ENCODE measurements around the gene KHDC4. TPM values are rescaled to one million over a fixed set of nuclear protein-coding genes. Genes with fewer than 3 reads are reported as not detected.

KHDC4 gene
- polyA plus RNA-seq, 1 of the 3 experiments (the other 2 are of a cell fraction), result 43.1 TPM

DNA sequence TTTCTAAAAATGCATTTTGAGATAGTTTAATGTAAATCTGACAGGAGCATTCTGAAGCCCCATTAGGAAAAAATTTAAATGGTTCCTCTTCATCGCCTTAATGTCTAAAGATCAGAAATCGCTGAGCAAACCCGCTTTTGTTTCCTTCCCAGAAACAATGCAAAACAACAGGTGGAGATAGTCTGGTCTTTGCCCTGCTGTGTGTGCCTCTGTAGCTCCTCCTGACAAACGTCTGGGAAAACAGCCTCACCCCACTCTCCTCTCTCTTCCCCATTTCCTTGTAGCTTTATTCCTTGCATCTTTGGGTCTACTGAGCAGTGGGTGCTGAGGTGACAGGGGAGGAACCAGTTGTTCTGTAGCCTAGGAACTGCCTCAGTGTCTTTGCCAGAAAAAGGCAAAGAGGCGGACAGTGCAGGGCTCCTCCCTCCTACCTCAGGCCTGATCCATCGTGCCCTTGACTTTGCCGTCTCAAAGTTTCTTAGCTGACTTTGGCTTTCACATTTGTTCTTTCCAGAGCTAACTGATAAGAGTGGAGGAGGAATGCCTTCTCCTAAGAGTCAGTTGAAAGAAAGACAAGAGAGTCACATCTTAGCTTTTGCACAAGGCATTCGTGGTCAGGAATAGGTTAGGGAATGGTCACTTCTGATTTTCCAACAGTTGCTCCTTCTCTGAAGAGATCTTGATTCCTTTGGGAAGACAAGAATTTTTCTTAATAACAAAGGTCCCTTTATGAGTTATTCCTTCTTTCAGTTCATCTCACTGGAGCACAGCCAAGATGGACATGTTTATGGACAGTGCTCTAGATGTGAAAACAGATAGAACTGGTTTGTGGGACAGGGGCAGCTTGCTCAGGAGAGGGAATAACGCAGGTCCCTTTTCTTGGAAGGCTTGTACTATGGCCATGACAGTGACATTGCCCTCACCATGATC, 49.9 kb downstream of the KHDC4 start:
- Histone ChIP-seq H3K9me3 (no peaks in the 10 kb centered on the region), H3K9ac (no peak overlapping the region), H3K9me2 (no peaks in the 10 kb centered on the region), H3K36me3 (replicated peaks in 1 of 2; ENCODE audit: control insufficient read depth in 1 of 2, insufficient read depth in 2 of 2, low read length in 1 of 2) (peaks cover 12 to 22% of the 10 kb centered on the region in 2 experiments), H3K79me2 (ENCODE audit: insufficient read depth) (no peaks in the 10 kb centered on the region), H3K4me1 (ENCODE audit: control insufficient read depth in 1 of 2, insufficient read depth in 2 of 2, low read depth in 1 of 2, low read length in 1 of 2) (peaks cover 0 to 21% of the 10 kb centered on the region in 2 experiments; a peak in 2 of 4 replicates), H3K4me2 (peak overlapping the region; percentile 42), H2AFZ (ENCODE audit: low read depth) (no peak overlapping the region), H3K4me3 (ENCODE audit: low read depth in 2 of 2, low read length in 1 of 2) (no peak overlapping the region; a peak in 1 of 4 replicates), H3K27me3 (ENCODE audit: insufficient read depth) (no peaks in the 10 kb centered on the region), H4K20me1 (ENCODE audit: insufficient read depth) (no peaks in the 10 kb centered on the region), H3K27ac (ENCODE audit: low read depth in 2 of 2, low read length in 1 of 2) (peak overlapping the region in 1 of 2 experiments; percentile 53; a peak in 3 of 4 replicates), H3F3A (replicated peaks; ENCODE audit: insufficient read depth) (peaks cover 39% of the 10 kb centered on the region)
- POLR2A ChIA-PET, result no interaction called here
- WGBS (ENCODE audit: low lambda C conversion rate), result 87% methylated on average over 9 of the region's 9 CpGs
- CTCF ChIA-PET, result interaction anchor here (1.5 kb wide), 1 partner anchor 13 kb away, joined by 5 read pairs; no protein-coding TSS in a partner anchor
- TF ChIP-seq NFIC (IDR thresholded peaks at IDR 0.05; ENCODE audit: borderline replicate concordance) (peak; percentile 45; the same call in 1 of the 2 replicates), TEAD4 (IDR thresholded peaks at IDR 0.05; ENCODE audit: borderline replicate concordance, insufficient read depth) (no peak)
- no peak for DNase-seq

DNA sequence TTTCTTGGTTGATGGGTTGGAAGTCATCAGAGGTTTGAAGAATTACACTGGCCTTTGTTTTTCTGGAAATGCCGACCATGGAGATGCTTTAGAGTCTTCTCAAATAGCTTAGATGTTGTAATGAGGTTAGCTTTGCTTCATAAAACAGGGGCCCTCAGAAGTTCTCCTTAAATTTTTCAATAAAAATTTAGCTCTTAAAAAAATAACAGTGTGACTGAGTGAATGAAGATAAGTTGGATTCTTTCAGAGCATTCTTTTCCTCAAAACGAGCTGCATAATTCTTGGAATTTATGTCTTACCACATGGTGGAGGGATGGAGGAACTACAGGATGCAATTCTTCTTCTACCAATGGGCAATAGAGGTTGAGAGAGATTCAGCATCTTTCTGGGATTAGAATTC, 51.4 kb downstream of the KHDC4 start:
- Histone ChIP-seq H3K4me1 (ENCODE audit: control insufficient read depth in 1 of 2, insufficient read depth in 2 of 2, low read depth in 1 of 2, low read length in 1 of 2) (peaks cover 0 to 8% of the 10 kb centered on the region in 2 experiments; a peak in 2 of 4 replicates), H3F3A (replicated peaks; ENCODE audit: insufficient read depth) (peaks cover 27% of the 10 kb centered on the region), H3K4me3 (ENCODE audit: low read depth in 2 of 2, low read length in 1 of 2) (no peak overlapping the region), H4K20me1 (ENCODE audit: insufficient read depth) (no peaks in the 10 kb centered on the region), H2AFZ (ENCODE audit: low read depth) (no peak overlapping the region), H3K9me2 (no peaks in the 10 kb centered on the region), H3K79me2 (ENCODE audit: insufficient read depth) (0 out of 2 replicates have a peak, but pooled peaks cover 4% of the 10 kb centered on the region), H3K27ac (ENCODE audit: low read depth in 2 of 2, low read length in 1 of 2) (no peak overlapping the region), H3K9ac (no peak overlapping the region), H3K36me3 (replicated peaks in 1 of 2; ENCODE audit: control insufficient read depth in 1 of 2, insufficient read depth in 2 of 2, low read length in 1 of 2) (peaks cover 12 to 22% of the 10 kb centered on the region in 2 experiments), H3K9me3 (no peaks in the 10 kb centered on the region), H3K4me2 (no peak overlapping the region), H3K27me3 (ENCODE audit: insufficient read depth) (no peaks in the 10 kb centered on the region)
- DNase-seq, result no peak
- TF ChIP-seq EP300 (IDR thresholded peaks at IDR 0.05; ENCODE audit: borderline replicate concordance in 1 of 2, low read depth in 1 of 2, low read length in 1 of 2) (no peak), SIN3A (IDR thresholded peaks at IDR 0.05; ENCODE audit: borderline replicate concordance, low read depth, low read length) (no peak), NFIC (IDR thresholded peaks at IDR 0.05; ENCODE audit: borderline replicate concordance) (no peak), RXRA (IDR thresholded peaks at IDR 0.05; ENCODE audit: borderline replicate concordance, low read depth) (no peak), POLR2AphosphoS5 (IDR thresholded peaks at IDR 0.05; ENCODE audit: low read depth, low read length) (no peak)
- TF ChIP-seq, protein P1, sequence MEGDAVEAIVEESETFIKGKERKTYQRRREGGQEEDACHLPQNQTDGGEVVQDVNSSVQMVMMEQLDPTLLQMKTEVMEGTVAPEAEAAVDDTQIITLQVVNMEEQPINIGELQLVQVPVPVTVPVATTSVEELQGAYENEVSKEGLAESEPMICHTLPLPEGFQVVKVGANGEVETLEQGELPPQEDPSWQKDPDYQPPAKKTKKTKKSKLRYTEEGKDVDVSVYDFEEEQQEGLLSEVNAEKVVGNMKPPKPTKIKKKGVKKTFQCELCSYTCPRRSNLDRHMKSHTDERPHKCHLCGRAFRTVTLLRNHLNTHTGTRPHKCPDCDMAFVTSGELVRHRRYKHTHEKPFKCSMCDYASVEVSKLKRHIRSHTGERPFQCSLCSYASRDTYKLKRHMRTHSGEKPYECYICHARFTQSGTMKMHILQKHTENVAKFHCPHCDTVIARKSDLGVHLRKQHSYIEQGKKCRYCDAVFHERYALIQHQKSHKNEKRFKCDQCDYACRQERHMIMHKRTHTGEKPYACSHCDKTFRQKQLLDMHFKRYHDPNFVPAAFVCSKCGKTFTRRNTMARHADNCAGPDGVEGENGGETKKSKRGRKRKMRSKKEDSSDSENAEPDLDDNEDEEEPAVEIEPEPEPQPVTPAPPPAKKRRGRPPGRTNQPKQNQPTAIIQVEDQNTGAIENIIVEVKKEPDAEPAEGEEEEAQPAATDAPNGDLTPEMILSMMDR (IDR thresholded peaks at IDR 0.05), result no peak
- ChIA-PET POLR2A (no interaction called here), CTCF (interaction anchor here (1.5 kb wide), 1 partner anchor 10 kb away, joined by 5 read pairs; no protein-coding TSS in a partner anchor)
- WGBS (ENCODE audit: low lambda C conversion rate), result 76% methylated on average over 2 of the region's 2 CpGs
